GM19193 (cell line): ENCODE data around the gene CFD.

ENCODE experiments used
- POLR2A ChIP-seq: IDR thresholded peaks from 4 replicates; pipeline ENCODE4 v1.6.1; 2011; ENCODE audit not compliant: insufficient read depth, insufficient read length; ENCODE audit errors: extremely low read depth

Gene CFD

GRCh38 chr19:892243-892893 lies 32.9 kb downstream of the CFD start:
- no peak for TF ChIP-seq POLR2A

- peak; percentile 76 for TF ChIP-seq POLR2A
Measured at GRCh38 chr19:892894-893689, 33.6 kb downstream of the CFD start, which contains the start of the genes MED16 and RNU6-9. MED16 (minus strand) TSS chr19:893187; CDS start chr19:891131, 2,056 bp downstream. RNU6-9 (plus strand) TSS chr19:893484.

GRCh38 chr19:896434-896833 lies 37.0 kb downstream of the CFD start:
- TF ChIP-seq POLR2A: no peak

- no peak for TF ChIP-seq POLR2A
Measured at GRCh38 chr19:896999-897398, 37.5 kb downstream of the CFD start.

- no peak for TF ChIP-seq POLR2A
Measured at GRCh38 chr19:897442-898039, 38.1 kb downstream of the CFD start.

- TF ChIP-seq POLR2A: no peak
Measured at GRCh38 chr19:898663-899062, 39.2 kb downstream of the CFD start.

GRCh38 chr19:899336-900042 lies 40.0 kb downstream of the CFD start:
- no peak for TF ChIP-seq POLR2A

- TF ChIP-seq POLR2A: no peak
Measured at GRCh38 chr19:900043-900301, 40.5 kb downstream of the CFD start.

- TF ChIP-seq POLR2A: no peak
Measured at GRCh38 chr19:900302-901111, 41.0 kb downstream of the CFD start.

- TF ChIP-seq POLR2A: no peak
Measured at GRCh38 chr19:901216-902092, 42.0 kb downstream of the CFD start.

GRCh38 chr19:902093-902370 lies 42.6 kb downstream of the CFD start:
- no peak for TF ChIP-seq POLR2A

- TF ChIP-seq POLR2A: no peak
Measured at GRCh38 chr19:902446-903226, 43.2 kb downstream of the CFD start.

- TF ChIP-seq POLR2A: no peak
Measured at GRCh38 chr19:903266-903797, 43.9 kb downstream of the CFD start.
